Activated CD8-positive, alpha-beta T cell treated with anti-CD3 and anti-CD28 coated beads, Interleukin-2, amount 10 ng/mL, durations not matched to agents 7 days and 5 days (primary cell): ENCODE results near the gene RNF150. TPM values are rescaled to one million over a fixed set of nuclear protein-coding genes. Genes with fewer than 3 reads are reported as not detected.
"Not testable (repeated sequence)": the region's sequence is repeated elsewhere in the genome, so short reads cannot be mapped to it uniquely, and the experiment has no call there.

ENCODE experiments used
- ATAC-seq: fragments of 150-1000 bp; cut with Tn5 transposase; one replicate; pipeline ENCODE4 v1.10.0; 2021; ENCODE audit warnings: moderate library complexity
- CTCF ChIA-PET: fragments of 350-600 bp; sonication (Branson Sonifier 250); formaldehyde crosslinking; loops from one replicate; lab custom pipeline; 2021; ENCODE audit warnings: antibody characterized with exemption; lab: Charles Lee
- POLR2A ChIA-PET: fragments of 350-600 bp; sonication (Branson Sonifier 250); formaldehyde crosslinking; loops from one replicate; lab custom pipeline; 2021; ENCODE audit warnings: antibody characterized with exemption; lab: Charles Lee
- DNase-seq: peaks from one replicate; pipeline ENCODE4 v3.0.0-alpha.2; 2020
- H3K27ac Mint-ChIP-seq: one replicate; pipeline ENCODE4 v1.8.0; 2021; ENCODE audit warnings: mild to moderate bottlenecking, mixed read lengths
- H3K27me3 Mint-ChIP-seq: one replicate; pipeline ENCODE4 v1.8.0; 2021; ENCODE audit warnings: low read depth, mixed read lengths
- H3K36me3 Mint-ChIP-seq: one replicate; pipeline ENCODE4 v1.8.0; 2021; ENCODE audit warnings: low read depth, mixed read lengths
- H3K4me1 Mint-ChIP-seq: one replicate; pipeline ENCODE4 v1.8.0; 2021; ENCODE audit warnings: low read depth, mixed read lengths
- H3K4me3 Mint-ChIP-seq: one replicate; pipeline ENCODE4 v1.8.0; 2021; ENCODE audit warnings: mild to moderate bottlenecking, mixed read lengths
- H3K9me3 Mint-ChIP-seq: one replicate; pipeline ENCODE4 v1.8.0; 2022; ENCODE audit warnings: mixed read lengths; ENCODE audit not compliant: insufficient read depth
- total RNA-seq, 2 experiments: library from RNA; stranded (reverse); gene quantifications; one replicate each; pipeline ENCODE4 v1.2.3, GENCODE V29; 2021

The RNF150 gene
- total RNA-seq, 2 experiments from 2014 or later: not detected

DNA sequence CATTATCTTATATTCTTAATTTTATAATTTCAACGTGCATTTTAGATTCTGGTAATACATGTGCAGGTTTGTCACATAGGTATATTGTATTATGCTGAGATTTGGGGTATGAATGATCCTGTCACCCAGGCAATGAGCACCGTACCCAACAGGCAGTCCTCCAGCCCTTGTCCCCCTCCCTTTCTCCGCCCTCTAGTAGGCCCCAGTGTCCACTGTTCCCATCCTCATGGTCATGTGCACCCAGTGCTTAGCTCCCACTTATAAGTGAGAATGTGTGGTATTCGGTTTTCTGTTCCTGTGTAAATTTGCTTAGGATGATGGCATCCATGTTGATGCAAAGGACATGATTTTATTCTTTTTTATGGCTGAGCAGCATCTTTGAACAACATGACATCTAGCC lies 70.6 kb downstream of the RNF150 start:
- no peaks in the 10 kb centered on the region for H3K36me3 Mint-ChIP-seq
- no peak overlapping the region for H3K4me3 Mint-ChIP-seq
- ChIA-PET CTCF (no interaction called here), POLR2A (no interaction called here)
- no peaks in the 10 kb centered on the region for H3K9me3 Mint-ChIP-seq
- H3K27ac Mint-ChIP-seq: no peak overlapping the region
- ATAC-seq: no peak
- DNase-seq: no peak
- H3K4me1 Mint-ChIP-seq: no peaks in the 10 kb centered on the region
- peaks cover 3% of the 10 kb centered on the region for H3K27me3 Mint-ChIP-seq

DNA sequence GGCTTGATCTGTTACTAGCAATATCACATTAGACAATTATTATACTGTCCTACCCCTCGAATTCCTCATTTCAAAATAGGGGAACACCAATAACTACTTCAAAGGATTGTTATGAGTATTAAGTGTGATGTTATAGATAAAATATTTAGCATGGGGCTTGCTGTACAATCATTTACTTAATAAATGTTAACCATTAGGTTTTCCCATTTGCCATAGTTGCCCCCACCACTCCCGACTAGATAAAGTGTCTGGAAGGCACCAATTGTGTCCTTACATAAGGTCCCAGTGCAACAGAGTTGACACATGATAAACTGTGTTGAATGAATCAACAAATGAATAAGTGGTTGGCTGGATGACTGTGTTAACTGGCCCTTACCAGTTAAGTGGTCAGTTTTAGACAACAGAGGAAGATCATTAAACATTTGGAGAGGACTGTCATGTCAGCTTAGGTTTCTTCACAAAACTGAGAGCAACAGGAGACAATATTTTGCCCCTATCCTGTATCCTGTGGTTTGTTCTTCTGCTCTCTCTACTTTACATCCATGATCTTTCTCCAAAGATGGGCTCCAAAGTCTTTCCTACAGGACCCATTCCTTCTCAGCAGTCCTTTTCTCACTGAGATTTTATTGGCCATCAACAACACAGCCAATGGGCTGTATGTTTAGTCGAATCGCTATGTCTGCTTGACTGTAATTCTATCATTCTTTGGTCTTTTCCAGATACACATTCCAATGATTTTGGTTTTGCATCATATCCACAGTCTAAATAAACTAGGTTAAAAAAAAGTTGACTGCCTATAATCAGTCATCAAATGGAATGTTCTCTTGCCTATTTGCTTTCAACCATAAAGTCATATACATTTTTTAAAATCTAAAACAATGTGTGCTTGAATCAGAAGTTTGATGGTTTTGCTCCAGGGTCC lies 74.4 kb downstream of the RNF150 start:
- H3K27ac Mint-ChIP-seq: no peak overlapping the region
- H3K4me3 Mint-ChIP-seq: no peak overlapping the region
- ChIA-PET CTCF (no interaction called here), POLR2A (no interaction called here)
- H3K4me1 Mint-ChIP-seq: no peaks in the 10 kb centered on the region
- ATAC-seq: no peak
- H3K9me3 Mint-ChIP-seq: no peaks in the 10 kb centered on the region
- H3K36me3 Mint-ChIP-seq: no peaks in the 10 kb centered on the region
- no peak for DNase-seq
- H3K27me3 Mint-ChIP-seq: peaks cover 3% of the 10 kb centered on the region

- ATAC-seq: no peak
- Mint-ChIP-seq H3K27me3 (peaks cover 3% of the 10 kb centered on the region), H3K36me3 (no peaks in the 10 kb centered on the region), H3K4me3 (no peak overlapping the region), H3K9me3 (no peaks in the 10 kb centered on the region), H3K27ac (no peak overlapping the region), H3K4me1 (no peaks in the 10 kb centered on the region)
- no peak for DNase-seq
- POLR2A ChIA-PET: no interaction called here
- CTCF ChIA-PET: no interaction called here
Measured at GRCh38 chr4:141057582-141057981, 75.7 kb downstream of the RNF150 start.

DNA sequence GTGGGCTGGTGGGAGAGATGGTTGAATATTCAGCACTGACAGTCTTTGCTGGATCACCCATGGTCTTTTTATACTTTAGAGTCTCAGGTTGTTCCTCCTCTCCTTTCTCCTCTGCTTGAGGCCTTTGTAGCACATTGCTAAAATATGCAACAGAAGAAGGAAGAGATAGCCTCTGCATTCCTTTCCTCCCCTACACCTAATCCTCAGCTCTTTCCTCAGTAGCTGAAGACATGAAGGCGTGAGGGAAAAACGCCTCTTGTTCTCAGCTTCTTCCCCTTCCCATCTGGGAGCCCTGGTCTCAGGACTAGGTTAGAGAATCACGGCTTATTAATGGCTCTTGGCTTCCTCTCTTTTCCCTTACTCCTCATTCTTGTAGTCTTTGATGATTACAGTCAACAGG lies 76.8 kb downstream of the RNF150 start:
- ChIA-PET CTCF (no interaction called here), POLR2A (no interaction called here)
- DNase-seq (no peak), ATAC-seq (no peak)
- Mint-ChIP-seq H3K4me1 (no peaks in the 10 kb centered on the region), H3K9me3 (no peaks in the 10 kb centered on the region), H3K27me3 (peaks cover 3% of the 10 kb centered on the region), H3K4me3 (no peak overlapping the region), H3K27ac (no peak overlapping the region), H3K36me3 (no peaks in the 10 kb centered on the region)

DNA sequence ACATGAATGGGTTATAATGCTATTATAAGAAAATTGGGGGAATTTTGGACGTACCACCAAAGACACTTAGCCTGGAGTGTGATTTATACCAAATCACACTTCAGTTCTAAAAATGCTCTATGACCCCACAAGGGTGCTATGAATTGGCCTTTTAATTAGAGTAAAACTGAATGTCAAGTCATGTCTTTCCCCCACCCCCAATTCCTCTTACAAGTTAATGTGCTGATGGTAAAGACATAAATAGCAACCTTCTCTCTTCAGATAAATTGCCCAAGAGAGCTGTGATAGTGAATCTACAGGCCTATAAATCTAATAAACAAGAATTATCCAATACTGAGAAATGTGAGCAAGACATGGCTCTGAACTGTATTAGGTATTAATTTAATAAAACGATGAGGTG lies 78.8 kb downstream of the RNF150 start:
- ATAC-seq (no peak), DNase-seq (no peak)
- H3K9me3 Mint-ChIP-seq: no peaks in the 10 kb centered on the region
- no peaks in the 10 kb centered on the region for H3K36me3 Mint-ChIP-seq
- CTCF ChIA-PET: no interaction called here
- POLR2A ChIA-PET: no interaction called here
- H3K27me3 Mint-ChIP-seq: no peaks in the 10 kb centered on the region
- H3K4me1 Mint-ChIP-seq: no peaks in the 10 kb centered on the region
- H3K4me3 Mint-ChIP-seq: no peak overlapping the region
- no peak overlapping the region for H3K27ac Mint-ChIP-seq

- H3K27me3 Mint-ChIP-seq, CTCF ChIA-PET, ATAC-seq: not testable (repeated sequence)
Measured at GRCh38 chr4:141050999-141051398, 82.3 kb downstream of the RNF150 start.

GRCh38 chr4:141047228-141047884 lies 85.9 kb downstream of the RNF150 start:
- no peak for ATAC-seq
- no peaks in the 10 kb centered on the region for H3K36me3 Mint-ChIP-seq

More at GRCh38 chr4:141050999-141051398, 82.3 kb downstream of the RNF150 start:
- H3K9me3 Mint-ChIP-seq, H3K4me3 Mint-ChIP-seq, H3K4me1 Mint-ChIP-seq, H3K27ac Mint-ChIP-seq, DNase-seq, H3K36me3 Mint-ChIP-seq, POLR2A ChIA-PET: not testable (repeated sequence)

DNA sequence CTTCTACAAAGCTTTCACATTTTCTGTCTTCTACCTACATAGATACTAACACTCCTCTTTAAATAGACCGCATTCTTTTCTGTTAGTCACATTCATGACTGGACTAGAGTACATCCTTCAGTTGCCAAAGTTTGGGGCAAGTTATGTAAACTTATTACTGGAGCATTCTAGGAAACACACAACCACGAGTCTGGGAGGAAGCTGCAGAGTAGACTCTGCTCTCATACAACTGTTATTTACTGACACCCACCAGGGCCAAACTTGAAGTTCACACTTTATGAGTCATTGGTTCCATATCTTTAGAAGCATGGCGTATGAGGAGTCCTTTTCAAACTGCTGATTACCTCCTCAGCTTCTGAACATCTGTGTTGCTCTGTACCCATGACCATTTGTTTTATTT lies 87.0 kb downstream of the RNF150 start:
- Mint-ChIP-seq H3K9me3 (no peaks in the 10 kb centered on the region), H3K4me1 (no peaks in the 10 kb centered on the region), H3K36me3 (no peaks in the 10 kb centered on the region), H3K4me3 (no peak overlapping the region), H3K27me3 (no peaks in the 10 kb centered on the region), H3K27ac (no peak overlapping the region)
- ChIA-PET CTCF (no interaction called here), POLR2A (no interaction called here)
- no peak for ATAC-seq
- no peak for DNase-seq

More at GRCh38 chr4:141047228-141047884, 85.9 kb downstream of the RNF150 start:
- no peaks in the 10 kb centered on the region for H3K9me3 Mint-ChIP-seq
- no peak for DNase-seq
- CTCF ChIA-PET: no interaction called here
- POLR2A ChIA-PET: no interaction called here
- H3K27ac Mint-ChIP-seq: no peak overlapping the region
- H3K4me3 Mint-ChIP-seq: no peak overlapping the region
- H3K27me3 Mint-ChIP-seq: no peaks in the 10 kb centered on the region
- no peaks in the 10 kb centered on the region for H3K4me1 Mint-ChIP-seq

GRCh38 chr4:141045848-141046247 lies 87.4 kb downstream of the RNF150 start:
- DNase-seq (no peak), ATAC-seq (no peak)
- Mint-ChIP-seq H3K36me3 (no peaks in the 10 kb centered on the region), H3K9me3 (no peaks in the 10 kb centered on the region), H3K27me3 (no peaks in the 10 kb centered on the region), H3K4me1 (no peaks in the 10 kb centered on the region), H3K27ac (no peak overlapping the region), H3K4me3 (no peak overlapping the region)
- ChIA-PET CTCF (no interaction called here), POLR2A (no interaction called here)

- CTCF ChIA-PET: no interaction called here
- no peak for DNase-seq
Measured at GRCh38 chr4:141041021-141041476, 92.2 kb downstream of the RNF150 start.

DNA sequence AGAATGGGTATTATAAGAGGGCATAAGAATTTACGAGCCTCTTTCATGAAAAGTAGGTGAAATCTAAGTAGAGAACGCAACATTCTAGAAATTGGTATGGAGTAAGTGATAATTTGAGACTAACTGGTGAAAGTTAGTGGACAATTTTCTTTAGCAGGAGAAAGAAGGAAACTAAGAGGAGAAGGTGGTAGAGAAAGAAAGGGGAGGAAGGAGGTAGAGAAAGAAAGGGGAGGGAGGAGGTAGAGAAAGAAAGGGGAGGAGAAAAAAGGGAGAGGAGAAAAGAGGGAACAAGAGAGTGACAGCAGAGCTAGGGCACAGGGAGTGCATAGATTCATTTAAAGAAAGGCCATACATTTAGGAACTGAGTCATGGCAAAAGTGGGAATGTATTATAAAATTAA lies 94.1 kb downstream of the RNF150 start:
- no peaks in the 10 kb centered on the region for H3K4me1 Mint-ChIP-seq
- ChIA-PET POLR2A (no interaction called here), CTCF (no interaction called here)
- no peak for ATAC-seq
- H3K36me3 Mint-ChIP-seq: no peaks in the 10 kb centered on the region
- no peaks in the 10 kb centered on the region for H3K9me3 Mint-ChIP-seq
- no peak overlapping the region for H3K27ac Mint-ChIP-seq
- no peak for DNase-seq
- H3K4me3 Mint-ChIP-seq: no peak overlapping the region
- H3K27me3 Mint-ChIP-seq: no peaks in the 10 kb centered on the region

More at GRCh38 chr4:141041021-141041476, 92.2 kb downstream of the RNF150 start:
- no peaks in the 10 kb centered on the region for H3K9me3 Mint-ChIP-seq
- no peak for ATAC-seq
- no peaks in the 10 kb centered on the region for H3K4me1 Mint-ChIP-seq
- H3K27ac Mint-ChIP-seq: no peak overlapping the region
- H3K4me3 Mint-ChIP-seq: no peak overlapping the region
- no peaks in the 10 kb centered on the region for H3K27me3 Mint-ChIP-seq
- POLR2A ChIA-PET: no interaction called here
- no peaks in the 10 kb centered on the region for H3K36me3 Mint-ChIP-seq

DNA sequence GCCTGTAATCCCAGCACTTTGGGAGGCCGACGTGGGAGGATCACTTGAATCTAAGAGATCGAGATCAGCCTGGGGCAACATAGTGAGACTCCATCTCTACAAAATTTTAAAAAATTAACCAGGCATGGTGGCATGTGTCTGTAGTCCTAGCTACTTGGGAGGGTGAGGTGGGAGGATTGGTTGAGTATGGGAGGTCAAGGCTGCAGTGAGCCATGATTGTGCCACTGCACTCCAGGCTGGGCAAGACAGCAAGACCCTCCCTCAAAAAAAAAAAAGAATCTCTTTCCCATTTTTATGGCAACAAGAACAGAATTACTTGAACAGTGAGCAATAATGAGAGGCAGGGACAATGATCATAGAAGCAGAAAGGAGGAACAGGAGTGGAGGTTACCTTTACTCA lies 94.8 kb downstream of the RNF150 start:
- H3K4me3 Mint-ChIP-seq: no peak overlapping the region
- ATAC-seq: no peak
- no peak for DNase-seq
- POLR2A ChIA-PET: no interaction called here
- no peaks in the 10 kb centered on the region for H3K9me3 Mint-ChIP-seq
- H3K27me3 Mint-ChIP-seq: no peaks in the 10 kb centered on the region
- H3K27ac Mint-ChIP-seq: no peak overlapping the region
- CTCF ChIA-PET: no interaction called here
- H3K4me1 Mint-ChIP-seq: no peaks in the 10 kb centered on the region
- H3K36me3 Mint-ChIP-seq: no peaks in the 10 kb centered on the region
